ENCODE measurements around the gene SORL1. TPM values are rescaled to one million over a fixed set of nuclear protein-coding genes. Genes with fewer than 3 reads are reported as not detected.

Gene SORL1
- total and polyA plus RNA-seq, 2 donors from 2014 or later: 15.2 to 74.2 TPM

GRCh38 chr11:121595717-121596161 is 143.6 kb downstream of the SORL1 start:
- FAIRE-seq: no peak
- no peaks in the 10 kb centered on the region for H3K27me3 ChIP-seq (ENCODE audit: control insufficient read depth, insufficient read depth, low read length)
- intact Hi-C loops (cut with DNase I): no loop called here
- H3K4me3 ChIP-seq (ENCODE audit: low read length in 3 of 3): no peak overlapping the region
- H3K36me3 ChIP-seq (ENCODE audit: control insufficient read depth in 2 of 3, insufficient read depth in 3 of 3, low read length in 3 of 3): peaks cover 2 to 11% (median 6%) of the 10 kb centered on the region in 3 donors
- H3K9me3 ChIP-seq (ENCODE audit: control insufficient read depth in 2 of 3, insufficient read depth in 1 of 3, low read length in 3 of 3): no peaks in the 10 kb centered on the region
- DNase-seq: no peak
- no peak overlapping the region for H3K9ac ChIP-seq (ENCODE audit: low read length in 3 of 3)
- TF ChIP-seq, protein P1, sequence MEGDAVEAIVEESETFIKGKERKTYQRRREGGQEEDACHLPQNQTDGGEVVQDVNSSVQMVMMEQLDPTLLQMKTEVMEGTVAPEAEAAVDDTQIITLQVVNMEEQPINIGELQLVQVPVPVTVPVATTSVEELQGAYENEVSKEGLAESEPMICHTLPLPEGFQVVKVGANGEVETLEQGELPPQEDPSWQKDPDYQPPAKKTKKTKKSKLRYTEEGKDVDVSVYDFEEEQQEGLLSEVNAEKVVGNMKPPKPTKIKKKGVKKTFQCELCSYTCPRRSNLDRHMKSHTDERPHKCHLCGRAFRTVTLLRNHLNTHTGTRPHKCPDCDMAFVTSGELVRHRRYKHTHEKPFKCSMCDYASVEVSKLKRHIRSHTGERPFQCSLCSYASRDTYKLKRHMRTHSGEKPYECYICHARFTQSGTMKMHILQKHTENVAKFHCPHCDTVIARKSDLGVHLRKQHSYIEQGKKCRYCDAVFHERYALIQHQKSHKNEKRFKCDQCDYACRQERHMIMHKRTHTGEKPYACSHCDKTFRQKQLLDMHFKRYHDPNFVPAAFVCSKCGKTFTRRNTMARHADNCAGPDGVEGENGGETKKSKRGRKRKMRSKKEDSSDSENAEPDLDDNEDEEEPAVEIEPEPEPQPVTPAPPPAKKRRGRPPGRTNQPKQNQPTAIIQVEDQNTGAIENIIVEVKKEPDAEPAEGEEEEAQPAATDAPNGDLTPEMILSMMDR (IDR thresholded peaks at IDR 0.05; ENCODE audit: borderline replicate concordance, extremely low read depth, insufficient read depth): no peak
- H3K27ac ChIP-seq (ENCODE audit: low read depth in 2 of 2, low read length in 2 of 2): no peak overlapping the region
- H3K4me1 ChIP-seq (ENCODE audit: control insufficient read depth in 2 of 3, insufficient read depth in 2 of 3, low read depth in 1 of 3, low read length in 3 of 3): no peaks in the 10 kb centered on the region

DNA sequence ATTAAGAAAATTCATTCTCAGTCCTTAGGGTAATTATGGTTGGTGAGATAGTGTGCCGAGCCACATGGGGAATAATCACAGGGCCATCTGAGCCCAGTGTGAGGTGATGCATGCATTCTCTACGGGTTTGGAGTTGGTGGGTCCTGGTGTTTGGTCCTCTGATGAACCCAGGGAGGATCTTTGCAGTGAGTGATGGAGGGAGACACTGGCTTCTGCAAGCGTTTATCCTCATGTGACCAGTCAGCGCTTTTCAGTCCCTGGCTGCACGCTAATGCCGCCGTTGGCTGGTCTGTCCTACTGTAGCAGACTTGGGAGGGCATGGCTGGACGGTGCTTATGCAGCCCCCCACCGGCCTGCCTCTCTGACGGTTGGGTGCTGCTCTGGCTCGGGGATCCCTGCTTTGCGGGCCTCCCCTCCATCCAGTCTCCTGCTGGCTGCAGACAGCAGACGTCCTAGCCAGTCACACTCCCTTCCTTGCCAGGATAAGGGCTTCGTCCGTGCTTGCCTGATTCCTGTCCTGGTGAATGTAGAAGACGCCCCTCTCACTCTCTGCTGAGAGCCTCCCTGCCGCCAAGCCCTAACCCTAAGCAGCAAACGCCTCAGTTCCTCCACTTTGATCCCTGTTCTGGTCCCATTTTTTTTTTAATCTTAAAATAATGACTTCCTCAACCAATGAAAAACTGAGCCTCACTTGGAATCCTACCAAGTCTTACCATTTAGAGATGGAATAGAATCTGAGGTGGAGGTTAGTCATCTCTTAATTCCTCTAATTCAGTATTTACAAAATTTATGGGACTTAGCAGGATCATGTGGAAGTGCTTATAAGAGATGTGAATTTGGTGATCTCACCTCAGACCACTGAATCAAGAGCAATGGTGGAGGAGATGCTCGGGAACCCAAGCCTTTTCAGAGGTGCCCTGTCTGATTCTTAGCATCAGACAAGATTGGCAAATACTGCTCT is 144.4 kb downstream of the SORL1 start:
- Histone ChIP-seq H3K9ac (ENCODE audit: low read length in 3 of 3) (no peak overlapping the region), H3K27me3 (ENCODE audit: control insufficient read depth, insufficient read depth, low read length) (no peaks in the 10 kb centered on the region), H3K4me3 (ENCODE audit: low read length in 3 of 3) (no peak overlapping the region), H3K9me3 (ENCODE audit: control insufficient read depth in 2 of 3, insufficient read depth in 1 of 3, low read length in 3 of 3) (no peaks in the 10 kb centered on the region), H3K36me3 (ENCODE audit: control insufficient read depth in 2 of 3, insufficient read depth in 3 of 3, low read length in 3 of 3) (peaks cover 2 to 11% (median 6%) of the 10 kb centered on the region in 3 donors), H3K27ac (ENCODE audit: low read depth in 2 of 2, low read length in 2 of 2) (no peak overlapping the region), H3K4me1 (ENCODE audit: control insufficient read depth in 2 of 3, insufficient read depth in 2 of 3, low read depth in 1 of 3, low read length in 3 of 3) (no peaks in the 10 kb centered on the region)
- FAIRE-seq: no peak
- intact Hi-C loops (cut with DNase I): no loop called here
- no peak for DNase-seq
- TF ChIP-seq, protein P1 (IDR thresholded peaks at IDR 0.05; ENCODE audit: borderline replicate concordance, extremely low read depth, insufficient read depth): no peak

DNA sequence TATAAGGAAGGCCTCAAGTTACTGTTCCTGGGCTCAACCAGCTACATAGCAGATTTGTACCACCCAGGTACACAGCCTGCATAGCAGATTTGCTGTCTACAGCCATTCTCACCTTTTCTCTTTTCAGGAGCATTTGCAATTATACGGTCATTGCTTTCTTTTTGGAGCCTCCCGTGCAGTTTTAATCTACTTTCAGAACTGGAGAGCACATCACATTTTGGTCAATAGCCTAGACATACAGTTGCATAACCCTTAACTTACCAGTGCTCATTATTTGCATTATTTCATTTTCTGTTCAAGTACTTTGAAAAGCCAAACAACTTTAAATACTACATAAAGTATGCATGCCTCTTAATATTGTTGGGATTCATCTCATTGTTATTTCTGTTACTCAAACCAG is 151.2 kb downstream of the SORL1 start:
- FAIRE-seq: no peak

More for the DNA sequence above, 151.2 kb downstream of the SORL1 start:
- no peak for DNase-seq
- no peaks in the 10 kb centered on the region for H3K4me1 ChIP-seq (ENCODE audit: control insufficient read depth in 2 of 3, insufficient read depth in 2 of 3, low read depth in 1 of 3, low read length in 3 of 3)
- H3K4me3 ChIP-seq (ENCODE audit: low read length in 3 of 3): no peak overlapping the region
- intact Hi-C loops (cut with DNase I): no loop called here
- no peak overlapping the region for H3K27ac ChIP-seq (ENCODE audit: low read depth in 2 of 2, low read length in 2 of 2)
- TF ChIP-seq, protein P1 (IDR thresholded peaks at IDR 0.05; ENCODE audit: borderline replicate concordance, extremely low read depth, insufficient read depth): no peak
- no peak overlapping the region for H3K9ac ChIP-seq (ENCODE audit: low read length in 3 of 3)
- H3K9me3 ChIP-seq (ENCODE audit: control insufficient read depth in 2 of 3, insufficient read depth in 1 of 3, low read length in 3 of 3): no peaks in the 10 kb centered on the region
- H3K27me3 ChIP-seq (ENCODE audit: control insufficient read depth, insufficient read depth, low read length): no peaks in the 10 kb centered on the region
- peaks cover 0 to 19% (median 13%) of the 10 kb centered on the region in 3 donors for H3K36me3 ChIP-seq (ENCODE audit: control insufficient read depth in 2 of 3, insufficient read depth in 3 of 3, low read length in 3 of 3)
